IPS-11a (cell line): Measurements from ENCODE around the gene PHC2.
"Not testable (repeated sequence)": the region's sequence is repeated elsewhere in the genome, so short reads cannot be mapped to it uniquely, and the experiment has no call there.

Source experiments
- H3K4me3 ChIP-seq: one replicate; pipeline ENCODE4 v1.5.1; 2013; ENCODE audit warnings: low read depth, low read length, control low read depth

Gene PHC2

DNA sequence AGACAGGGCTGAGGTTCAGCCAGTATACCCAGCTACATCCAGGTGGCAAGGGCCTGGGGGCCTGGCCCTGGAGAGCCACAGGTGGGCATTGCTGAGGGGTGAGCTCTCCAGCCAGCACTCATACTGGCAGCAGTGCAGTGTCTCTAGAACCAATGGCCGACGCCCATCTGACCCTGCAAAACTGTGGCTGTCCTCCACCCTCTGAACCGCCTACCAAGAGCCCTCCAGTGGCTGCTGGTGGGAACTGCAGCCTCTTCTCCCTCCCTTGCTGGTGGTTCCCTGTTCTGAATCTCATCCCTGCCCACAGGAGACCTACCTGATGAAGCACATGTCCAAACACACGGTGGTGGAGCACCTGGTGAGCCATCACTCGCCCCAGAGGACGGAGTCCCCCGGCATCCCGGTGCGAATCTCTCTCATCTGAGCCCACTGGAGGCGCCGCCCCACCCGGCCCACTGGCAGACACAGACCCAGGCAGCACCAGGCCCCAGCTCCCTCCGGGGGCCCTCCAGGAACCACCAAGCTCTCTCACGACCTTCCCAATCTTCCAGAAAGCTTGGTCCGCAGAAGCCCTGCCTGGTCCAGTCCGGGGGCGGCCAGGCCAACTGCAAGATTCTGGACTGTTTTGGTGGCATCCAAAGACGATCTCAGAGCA, 132.1 kb downstream of the PHC2 start:
- no peak overlapping the region for H3K4me3 ChIP-seq

DNA sequence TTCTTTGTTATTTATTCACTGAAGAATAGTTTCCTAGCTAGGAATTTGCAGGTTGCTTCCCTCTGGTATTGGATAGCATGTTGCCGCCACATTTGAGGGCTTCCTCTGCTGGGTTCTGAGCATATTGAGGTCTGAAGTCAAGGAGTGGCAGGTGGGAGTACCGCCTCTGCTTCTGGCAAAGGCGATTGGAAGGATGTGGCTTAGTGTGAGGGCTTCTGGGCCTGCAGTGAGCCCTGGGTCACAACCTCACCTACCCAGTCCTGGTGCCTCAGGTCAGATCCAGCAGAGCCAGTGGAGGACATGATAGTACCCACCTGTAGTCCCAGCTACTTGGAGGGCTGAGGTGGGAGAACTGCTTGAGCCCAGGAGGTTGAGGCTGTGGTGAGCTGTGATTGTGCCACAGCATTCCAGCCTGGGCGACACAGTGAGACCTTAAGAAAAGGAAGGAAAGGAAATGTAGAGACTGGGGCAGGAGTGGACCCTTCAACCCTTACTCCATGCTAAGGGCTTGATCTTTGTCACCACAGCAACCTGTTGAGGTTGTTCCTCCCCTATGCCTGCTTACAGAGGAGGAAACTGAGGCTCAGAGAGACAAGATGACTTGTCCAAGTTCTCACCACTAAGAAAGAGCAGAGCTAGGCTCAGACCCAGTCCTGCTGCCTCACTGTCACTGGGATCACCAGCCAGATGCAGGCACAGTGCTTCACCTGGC, 132.8 kb downstream of the PHC2 start:
- no peak overlapping the region for H3K4me3 ChIP-seq

DNA sequence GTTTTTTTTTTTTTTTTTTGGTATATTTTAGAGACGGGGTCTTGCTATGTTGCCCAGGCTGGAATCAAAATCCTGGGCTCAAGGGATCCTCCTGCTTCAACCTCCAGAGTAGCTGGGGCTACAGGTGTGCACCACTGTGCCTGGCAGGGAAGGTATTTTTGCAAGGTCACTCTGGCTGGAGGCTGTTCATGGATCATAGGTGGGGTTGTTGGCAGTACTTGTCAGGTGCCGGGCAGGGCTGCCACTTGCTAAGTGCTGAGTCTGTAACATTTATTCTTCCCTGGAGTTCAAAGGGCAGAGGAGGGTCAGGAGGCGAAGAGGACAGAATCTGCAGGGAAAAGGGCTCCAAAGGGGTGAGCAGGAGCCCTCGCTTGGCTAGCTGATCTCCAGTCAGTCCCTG, 134.1 kb downstream of the PHC2 start:
- H3K4me3 ChIP-seq = no peak overlapping the region

DNA sequence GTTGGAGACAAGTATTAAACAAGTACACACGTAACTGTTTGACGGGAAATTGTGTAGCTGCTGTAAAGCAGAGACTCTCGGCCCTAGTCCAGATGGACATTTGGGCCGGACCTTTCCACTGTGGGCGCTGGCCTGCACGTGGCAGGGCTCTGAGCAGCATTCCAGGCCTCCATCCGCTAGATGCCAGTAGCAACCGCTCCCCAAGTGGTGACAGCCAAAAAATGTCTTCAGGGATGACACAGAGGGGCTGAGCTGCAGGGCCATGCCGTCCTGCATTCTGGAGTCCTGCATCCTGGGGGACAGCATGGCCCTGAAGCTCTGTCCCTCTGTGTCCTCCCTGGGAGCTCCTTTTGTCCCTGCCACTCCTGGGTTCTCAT, 134.8 kb downstream of the PHC2 start:
- H3K4me3 ChIP-seq = no peak overlapping the region

DNA sequence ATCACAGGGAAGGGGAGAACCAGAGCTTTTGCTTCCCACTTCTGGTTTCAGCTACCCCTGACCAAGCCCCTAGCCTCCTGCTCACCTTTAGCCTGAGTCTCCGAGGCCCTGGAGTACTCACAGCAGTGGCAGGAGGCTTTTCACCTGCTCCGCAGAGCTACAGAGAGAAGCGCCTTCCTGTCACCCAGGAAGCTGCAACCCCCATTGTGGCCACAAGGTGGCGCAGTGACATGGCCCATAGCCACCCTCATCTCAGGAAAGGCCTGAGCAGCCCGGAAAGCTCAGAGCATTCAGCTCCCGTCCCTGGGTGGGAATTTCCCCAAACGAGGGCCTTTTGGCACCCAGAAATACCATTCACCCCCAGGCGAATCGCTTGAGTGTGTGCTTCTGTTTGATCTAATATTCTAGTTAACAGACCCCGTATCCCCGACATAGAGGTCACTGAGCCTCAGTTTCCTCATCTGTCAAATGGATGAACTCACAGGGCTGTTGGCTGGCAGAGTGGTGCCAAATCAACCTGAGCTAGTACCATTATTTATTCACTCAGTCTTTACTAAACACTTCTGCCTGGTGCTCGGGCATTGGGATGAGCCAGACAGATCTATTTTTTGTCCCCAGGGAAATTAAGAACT, 135.3 kb downstream of the PHC2 start:
- no peak overlapping the region for H3K4me3 ChIP-seq

DNA sequence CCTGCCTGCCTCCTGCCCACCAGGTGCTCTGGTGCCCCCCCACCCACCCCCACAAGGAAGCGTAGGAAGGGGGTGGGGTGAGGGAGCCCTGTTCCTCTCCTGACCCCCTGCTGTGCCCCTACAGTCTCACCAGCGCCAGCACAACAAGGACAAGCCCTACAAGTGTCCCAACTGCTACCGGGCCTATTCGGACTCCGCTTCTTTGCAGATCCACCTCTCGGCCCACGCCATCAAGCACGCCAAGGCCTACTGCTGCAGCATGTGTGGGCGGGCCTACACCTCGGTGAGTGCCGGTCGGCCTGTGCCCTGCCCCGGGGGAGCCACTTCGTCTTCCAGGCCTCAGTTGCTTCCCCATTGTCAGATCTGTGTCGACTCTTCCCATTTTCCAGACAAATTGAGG, 135.9 kb downstream of the PHC2 start:
- no peak overlapping the region for H3K4me3 ChIP-seq

DNA sequence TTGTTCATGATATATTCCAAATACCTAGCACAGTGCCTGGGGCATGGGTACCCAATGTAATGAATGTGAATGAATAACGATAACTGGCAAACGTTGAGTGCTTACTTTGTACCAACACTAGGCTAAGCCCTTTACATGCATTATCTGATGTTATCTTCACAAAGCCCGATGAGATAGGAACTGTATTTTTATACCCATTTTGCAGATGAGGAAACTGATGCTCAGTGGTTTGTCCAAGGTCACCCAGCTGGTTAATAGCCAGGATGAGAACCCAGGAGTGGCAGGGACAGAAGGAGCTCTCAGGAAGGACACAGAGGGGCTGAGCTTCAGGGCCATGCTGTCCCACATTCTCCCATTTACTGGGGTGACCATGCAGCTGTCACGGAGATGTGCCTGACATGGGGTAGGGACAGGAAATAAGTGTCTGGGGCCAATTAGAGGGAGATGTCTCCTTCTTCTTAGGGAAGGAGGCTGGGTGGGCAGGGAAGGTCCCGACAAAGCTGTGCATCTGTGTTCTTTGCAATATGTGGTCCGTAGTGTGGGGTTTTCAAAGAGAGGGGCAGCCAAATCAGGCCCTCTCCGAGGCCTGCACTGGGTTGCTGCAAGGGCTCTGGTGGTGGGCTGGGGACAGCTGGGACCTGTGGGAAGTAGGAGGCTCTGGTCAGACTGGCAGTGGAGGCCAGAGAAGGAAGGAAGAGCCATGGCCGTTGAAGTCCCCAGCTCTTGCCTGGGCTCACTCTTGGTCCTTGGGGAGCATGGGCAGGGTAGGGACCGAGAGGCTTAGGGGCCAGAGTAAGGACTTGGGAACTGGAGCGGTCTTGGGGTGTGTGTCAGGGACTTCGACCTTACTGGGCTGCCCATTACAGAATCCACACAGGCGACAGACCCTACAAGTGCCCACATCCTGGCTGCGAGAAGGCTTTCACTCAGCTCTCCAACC, 136.6 kb downstream of the PHC2 start:
- H3K4me3 ChIP-seq = no peak overlapping the region

DNA sequence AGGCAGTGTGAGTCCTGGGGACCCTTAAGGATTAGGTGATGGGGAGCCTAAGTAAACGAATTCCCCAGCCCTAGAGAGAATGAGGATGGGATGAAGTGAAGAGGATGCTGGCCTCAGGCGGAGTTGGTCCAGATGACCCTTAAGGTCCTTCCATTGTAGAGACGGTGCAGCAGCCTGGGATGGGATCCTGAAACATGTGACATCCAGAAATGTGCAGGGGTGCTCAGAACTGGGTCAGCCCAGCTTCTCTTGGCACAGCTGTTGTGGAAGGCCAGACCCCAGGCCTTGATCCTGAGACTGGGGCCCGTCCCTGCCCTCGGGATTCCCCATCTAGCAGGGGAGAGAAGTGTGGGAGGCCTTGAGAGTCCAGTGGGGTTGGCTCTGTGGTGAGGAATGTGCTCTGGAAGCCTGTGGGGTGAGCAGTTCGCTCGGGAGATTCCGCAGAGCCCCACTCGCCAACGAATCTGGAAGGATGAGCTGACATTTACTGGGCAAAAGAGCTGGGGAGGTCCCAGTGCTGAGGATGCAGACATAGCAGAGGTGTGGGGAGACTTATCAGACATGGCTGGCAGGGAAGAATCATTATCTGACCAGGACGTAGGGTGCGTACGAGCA, 138.1 kb downstream of the PHC2 start:
- no peak overlapping the region for H3K4me3 ChIP-seq

DNA sequence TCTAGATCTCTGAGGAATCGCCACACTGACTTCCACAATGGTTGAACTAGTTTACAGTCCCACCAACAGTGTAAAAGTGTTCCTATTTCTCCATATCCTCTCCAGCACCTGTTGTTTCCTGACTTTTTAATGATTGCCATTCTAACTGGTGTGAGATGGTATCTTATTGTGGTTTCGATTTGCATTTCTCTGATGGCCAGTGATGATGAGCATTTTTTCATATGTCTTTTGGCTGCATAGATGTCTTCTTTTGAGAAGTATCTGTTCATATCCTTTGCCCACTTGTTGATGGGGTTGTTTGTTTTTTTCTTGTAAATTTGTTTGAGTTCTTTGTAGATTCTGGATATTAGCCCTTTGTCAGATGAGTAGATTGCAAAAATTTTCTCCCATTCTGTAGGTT, 140.3 kb downstream of the PHC2 start:
- H3K4me3 ChIP-seq = not testable (repeated sequence)

DNA sequence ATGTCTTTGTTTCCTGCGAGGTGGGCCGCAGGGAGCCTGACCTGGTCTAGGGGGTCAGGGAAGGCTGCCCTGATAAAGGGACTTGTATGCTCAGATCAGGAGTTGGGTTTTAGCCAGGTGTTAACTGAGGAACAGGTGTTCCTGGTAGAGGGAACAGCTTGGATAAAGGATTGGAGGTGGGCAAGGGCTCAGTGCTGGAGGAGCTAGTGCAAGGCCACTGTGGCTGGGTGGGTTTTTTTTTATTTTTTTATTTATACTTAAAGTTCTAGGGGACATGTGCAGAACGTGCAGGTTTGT, 141.1 kb downstream of the PHC2 start:
- H3K4me3 ChIP-seq = no peak overlapping the region

DNA sequence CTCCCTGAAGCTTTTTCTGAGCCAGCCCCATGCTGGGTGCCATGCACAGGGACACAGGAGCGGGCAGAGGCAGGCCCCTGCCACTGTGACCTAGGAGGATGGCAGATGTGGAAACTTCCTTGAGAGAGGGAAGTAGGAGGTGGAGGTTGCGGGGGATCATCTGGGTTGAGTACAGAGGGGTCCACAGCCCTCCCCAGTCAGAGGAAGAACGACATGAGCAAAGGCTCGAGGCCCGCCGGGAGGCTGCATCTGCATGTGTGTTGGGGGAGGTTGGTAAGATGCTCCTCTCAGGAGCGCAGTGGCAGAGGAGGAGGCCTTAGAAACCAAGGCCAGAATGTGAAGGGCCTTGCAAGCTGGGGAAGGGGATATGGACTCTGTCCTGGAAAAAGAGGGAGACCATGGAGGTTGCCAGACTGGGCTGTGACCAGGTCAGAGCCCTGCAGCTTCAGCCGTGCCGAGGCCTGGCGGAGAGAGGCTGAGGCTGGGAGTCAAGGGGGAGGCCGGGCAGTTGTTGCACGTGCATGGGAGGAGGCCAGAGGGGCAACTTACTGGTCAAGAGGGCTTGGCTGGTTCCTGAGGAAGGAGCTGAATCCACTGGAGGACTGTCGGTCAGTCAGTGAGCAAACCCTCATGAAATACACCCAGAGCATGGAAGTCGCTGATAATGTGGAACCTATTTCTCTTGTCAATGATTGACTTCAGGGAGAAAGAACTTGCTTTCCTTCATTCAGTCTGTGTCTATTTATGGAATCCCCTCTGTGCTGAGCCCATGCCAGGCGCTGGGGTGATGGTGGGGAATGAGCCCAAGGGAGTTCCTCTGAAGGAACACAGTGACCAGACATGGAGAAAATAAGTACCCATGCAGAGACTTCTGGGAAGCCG, 141.7 kb downstream of the PHC2 start:
- H3K4me3 ChIP-seq = no peak overlapping the region

DNA sequence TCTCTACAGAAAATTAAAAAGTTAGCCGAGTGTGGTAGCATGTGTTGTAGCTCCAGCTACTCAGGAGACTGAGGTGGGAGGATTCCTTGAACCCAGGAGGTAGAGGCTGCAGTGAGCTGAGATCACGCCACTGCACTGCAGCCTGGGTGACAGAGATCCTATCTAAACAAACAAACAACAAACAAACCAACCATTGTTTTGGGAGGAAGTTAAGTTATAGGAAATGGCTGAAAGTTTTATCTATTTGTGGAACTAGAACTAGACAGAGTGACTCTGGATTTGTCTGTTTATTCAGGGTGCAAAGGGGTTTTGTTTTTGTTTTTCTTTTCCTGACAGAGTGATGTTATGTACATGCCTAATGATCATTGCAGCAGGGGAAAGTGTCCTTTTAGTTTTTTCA, 143.6 kb downstream of the PHC2 start:
- no peak overlapping the region for H3K4me3 ChIP-seq

DNA sequence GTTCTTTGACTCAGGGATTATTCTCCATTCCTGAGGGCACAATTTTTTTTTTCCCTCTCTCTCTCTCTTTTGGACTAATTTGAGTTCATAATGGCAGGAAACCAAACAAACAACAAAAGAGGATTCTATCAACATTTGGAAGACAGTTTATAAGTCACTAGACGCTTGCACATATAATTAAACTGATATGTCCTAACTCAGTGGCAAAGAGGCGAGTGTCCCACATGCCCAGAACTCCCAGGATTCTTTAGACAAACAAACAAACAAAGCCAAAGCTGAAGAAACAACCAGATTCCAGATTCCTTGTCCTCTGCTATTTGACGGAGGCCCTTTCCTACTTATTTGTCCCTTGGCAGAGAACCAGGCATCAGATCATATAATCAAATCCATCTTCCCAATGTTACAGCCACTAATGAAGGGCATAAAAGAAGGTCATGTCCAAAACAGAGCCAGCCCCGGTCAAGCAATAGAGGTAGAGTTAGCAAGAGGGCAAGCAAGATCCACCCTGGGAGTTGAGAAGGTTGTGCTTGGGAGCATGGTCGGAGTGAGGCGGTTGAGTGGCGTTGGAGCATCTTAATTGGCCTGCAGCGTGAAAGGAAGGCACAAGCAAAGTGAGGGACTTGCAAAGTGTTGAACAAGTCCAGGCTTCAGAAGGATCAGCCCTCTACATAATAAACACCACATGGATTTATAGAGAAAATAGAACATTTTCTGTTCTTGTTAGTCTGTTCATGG, 144.3 kb downstream of the PHC2 start:
- no peak overlapping the region for H3K4me3 ChIP-seq

DNA sequence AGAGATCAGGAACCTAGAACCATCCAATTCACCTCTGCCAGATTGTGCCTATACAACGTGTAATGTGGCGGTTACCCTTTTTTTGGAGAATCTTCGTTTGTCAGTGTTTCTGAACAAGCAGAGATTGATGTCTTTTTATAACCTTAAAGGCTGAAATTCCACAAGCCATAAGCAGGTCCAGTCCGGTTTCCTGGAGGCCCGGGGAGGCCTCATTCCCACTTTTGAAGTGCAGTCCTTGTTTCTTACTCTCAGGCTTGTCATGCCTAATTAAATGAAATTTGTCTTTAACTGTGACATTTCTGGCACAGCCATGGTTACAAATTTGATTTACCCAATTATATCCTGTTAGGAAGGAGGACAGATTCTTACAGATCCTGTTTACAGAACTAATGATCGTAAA, 146.8 kb downstream of the PHC2 start:
- no peak overlapping the region for H3K4me3 ChIP-seq

DNA sequence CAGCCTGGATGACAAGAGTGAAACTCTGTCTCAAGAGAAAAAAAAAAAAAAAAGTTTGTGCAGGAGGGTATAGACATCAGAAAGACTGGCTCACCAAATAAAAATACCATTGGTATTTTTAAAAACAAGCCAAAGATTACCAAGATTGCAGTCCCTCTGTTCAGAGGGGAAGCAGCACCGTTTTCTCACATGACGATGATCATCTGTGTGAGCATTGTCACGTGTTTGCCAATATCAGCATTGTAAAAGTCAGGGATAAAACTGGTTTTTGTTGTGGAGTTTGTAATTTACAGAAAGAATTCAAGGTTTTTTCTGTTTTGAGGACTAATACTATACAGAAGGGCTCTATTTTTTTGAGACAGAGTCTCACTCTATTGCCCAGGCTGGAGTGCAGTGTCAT, 148.1 kb downstream of the PHC2 start:
- H3K4me3 ChIP-seq = no peak overlapping the region

DNA sequence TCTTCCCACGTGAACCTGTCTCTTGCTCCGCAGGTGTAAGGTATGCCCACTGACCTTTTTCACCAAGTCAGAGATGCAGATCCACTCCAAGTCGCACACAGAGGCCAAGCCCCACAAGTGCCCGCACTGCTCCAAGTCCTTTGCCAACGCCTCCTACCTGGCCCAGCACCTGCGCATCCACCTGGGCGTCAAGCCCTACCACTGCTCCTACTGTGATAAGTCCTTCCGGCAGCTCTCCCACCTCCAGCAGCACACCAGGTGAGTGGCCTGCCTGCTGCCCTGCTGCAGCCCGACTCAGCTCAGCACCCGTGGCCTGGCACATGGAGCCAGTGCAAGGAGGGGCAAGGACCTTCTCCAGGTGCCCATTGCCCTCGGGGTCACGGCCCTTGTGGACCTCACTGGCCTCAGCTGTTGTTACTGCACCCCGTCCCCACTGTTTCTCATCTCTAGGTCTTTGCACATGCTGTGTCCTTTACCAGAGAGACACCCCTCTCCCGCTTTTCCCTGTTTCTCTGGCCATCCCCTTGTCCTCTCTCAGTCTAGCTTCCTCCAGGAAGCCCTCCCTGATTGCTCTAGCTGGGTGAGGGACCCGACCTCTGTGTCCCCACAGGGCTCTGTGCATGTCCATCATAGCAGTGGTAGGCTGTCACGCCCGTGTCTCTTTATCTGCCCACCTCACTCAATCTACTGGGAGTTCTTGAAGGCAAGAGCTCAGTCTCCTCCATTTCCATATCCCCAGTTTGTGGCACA, 149.2 kb downstream of the PHC2 start:
- no peak overlapping the region for H3K4me3 ChIP-seq

DNA sequence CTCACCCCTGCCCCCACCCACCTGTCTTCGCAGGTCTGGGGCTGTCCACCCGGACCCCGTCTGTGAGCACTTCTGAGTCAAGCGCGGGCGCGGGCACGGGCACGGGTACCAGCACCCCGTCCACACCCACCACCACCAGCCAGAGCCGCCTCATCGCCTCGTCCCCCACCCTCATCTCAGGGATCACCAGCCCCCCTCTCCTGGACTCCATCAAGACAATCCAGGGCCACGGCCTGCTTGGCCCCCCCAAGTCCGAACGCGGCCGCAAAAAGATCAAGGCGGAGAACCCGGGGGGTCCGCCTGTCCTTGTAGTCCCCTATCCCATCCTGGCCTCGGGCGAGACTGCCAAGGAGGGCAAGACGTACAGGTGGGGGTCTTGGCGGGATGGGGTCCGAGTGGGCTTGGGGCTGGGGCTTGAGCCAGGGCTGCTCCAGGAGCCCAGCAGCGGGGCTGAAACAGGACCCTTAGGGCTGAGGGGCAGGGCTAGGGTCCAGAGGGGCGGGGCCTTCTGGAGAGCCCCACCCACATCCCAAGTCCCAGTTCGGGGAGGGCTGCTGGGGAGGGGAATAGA, 150.7 kb downstream of the PHC2 start:
- H3K4me3 ChIP-seq = no peak overlapping the region

DNA sequence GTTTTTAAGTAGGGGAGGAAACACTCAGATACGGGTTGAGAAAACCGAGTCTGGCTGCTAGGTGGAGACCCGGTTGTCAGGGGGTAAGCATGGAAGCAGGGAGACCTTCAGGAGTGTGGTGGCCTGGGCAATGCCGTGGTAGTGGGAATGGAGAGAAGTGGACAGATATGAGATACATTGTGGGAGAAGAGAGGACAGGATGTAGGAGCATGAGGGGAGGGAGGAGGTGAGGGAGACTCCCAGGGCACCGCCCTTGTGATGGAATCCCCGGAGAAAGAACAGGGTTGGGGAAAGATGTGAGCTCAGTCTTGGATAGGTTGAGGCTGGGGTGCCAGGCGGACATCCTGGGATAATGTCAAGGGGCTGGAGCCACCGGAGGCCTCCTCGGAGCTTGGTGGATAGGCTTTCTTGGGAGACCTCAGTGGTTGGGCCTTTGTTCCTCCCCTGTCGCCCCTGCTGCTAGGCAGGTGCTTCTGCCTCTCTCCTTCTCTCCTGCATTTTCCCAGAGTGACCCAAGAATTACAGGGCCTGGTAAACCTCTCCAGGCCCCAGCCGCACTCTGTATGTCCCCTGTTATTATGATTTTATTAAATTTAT, 153.3 kb downstream of the PHC2 start:
- H3K4me3 ChIP-seq = no peak overlapping the region
